Common myeloid progenitor, CD34-positive (primary cell): ENCODE data around the gene PEX14.

Experiments used
- CTCF ChIA-PET: fragments of 350-600 bp; sonication (Branson Sonifier 250); formaldehyde crosslinking; loops from one replicate; lab custom pipeline; 2021; ENCODE audit warnings: antibody characterized with exemption; lab: Charles Lee
- POLR2A ChIA-PET: fragments of 350-600 bp; sonication (Branson Sonifier 250); formaldehyde crosslinking; loops from one replicate; lab custom pipeline; 2021; ENCODE audit warnings: antibody characterized with exemption; lab: Charles Lee
- DNase-seq, 3 donors: peaks; one replicate each; pipeline versions ENCODE4 v3.0.0 to v3.0.0-alpha.2; 2013
- H3K27ac ChIP-seq, 2 experiments: 1 replicate in 1 of 2; 2 replicates in 1 of 2; pipeline ENCODE4 v1.7.0; 2013; ENCODE audit warnings: inconsistent platforms in 2 of 2, low read length in 2 of 2, mild to moderate bottlenecking in 2 of 2, low read depth in 1 of 2, moderate library complexity in 1 of 2; ENCODE audit not compliant: severe bottlenecking in 2 of 2, insufficient read depth in 1 of 2, poor library complexity in 1 of 2
- H3K27me3 ChIP-seq, 5 experiments: replicated peaks in 2 of 5; 1 replicate in 3 of 5; 2 replicates in 2 of 5; pipeline versions ENCODE4 v1.6.1 to v1.7.0; 2013; ENCODE audit warnings: low read length in 4 of 5, mild to moderate bottlenecking in 2 of 5, moderate library complexity in 2 of 5, inconsistent platforms in 1 of 5; ENCODE audit not compliant: insufficient read depth in 5 of 5, control insufficient read depth in 4 of 5
- H3K36me3 ChIP-seq, 4 experiments: 1 replicate in 2 of 4; 2 replicates in 2 of 4; pipeline versions ENCODE4 v1.6.1 to v1.7.0; 2013; ENCODE audit warnings: low read length in 3 of 4, control low read depth in 1 of 4, mild to moderate bottlenecking in 1 of 4; ENCODE audit not compliant: control insufficient read depth in 4 of 4, insufficient read depth in 4 of 4
- H3K4me1 ChIP-seq, 4 experiments: 1 replicate in 3 of 4; 2 replicates in 1 of 4; pipeline versions ENCODE4 v1.6.1 to v1.7.1; 2013; ENCODE audit warnings: low read length in 3 of 4, mild to moderate bottlenecking in 3 of 4, control low read depth in 1 of 4, inconsistent platforms in 1 of 4, moderate library complexity in 1 of 4; ENCODE audit not compliant: control insufficient read depth in 4 of 4, insufficient read depth in 4 of 4; ENCODE audit errors: control extremely low read depth in 1 of 4
- H3K4me3 ChIP-seq, 7 experiments: 1 replicate in 4 of 7; 2 replicates in 3 of 7; pipeline versions ENCODE4 v1.5.1 to v1.7.0; 2013; ENCODE audit warnings: mild to moderate bottlenecking in 7 of 7, low read length in 6 of 7, moderate library complexity in 6 of 7, inconsistent platforms in 2 of 7, low read depth in 2 of 7, control low read depth in 1 of 7; ENCODE audit not compliant: insufficient read depth in 4 of 7, control insufficient read depth in 1 of 7; ENCODE audit errors: extremely low read depth in 1 of 7
- H3K9me3 ChIP-seq, 5 experiments: 1 replicate in 4 of 5; 2 replicates in 1 of 5; pipeline versions ENCODE4 v1.6.1 to v1.7.1; 2013; ENCODE audit warnings: low read length in 4 of 5, mild to moderate bottlenecking in 2 of 5, inconsistent platforms in 1 of 5, low read depth in 1 of 5, moderate library complexity in 1 of 5; ENCODE audit not compliant: control insufficient read depth in 4 of 5, insufficient read depth in 2 of 5; ENCODE audit errors: control extremely low read depth in 1 of 5
- WGBS: methylation state at CpG from one replicate; pipeline ENCODE4 v1.1.5; 2013; ENCODE audit not compliant: insufficient coverage; 5-methylcytosine and 5-hydroxymethylcytosine counted together

Gene PEX14

DNA sequence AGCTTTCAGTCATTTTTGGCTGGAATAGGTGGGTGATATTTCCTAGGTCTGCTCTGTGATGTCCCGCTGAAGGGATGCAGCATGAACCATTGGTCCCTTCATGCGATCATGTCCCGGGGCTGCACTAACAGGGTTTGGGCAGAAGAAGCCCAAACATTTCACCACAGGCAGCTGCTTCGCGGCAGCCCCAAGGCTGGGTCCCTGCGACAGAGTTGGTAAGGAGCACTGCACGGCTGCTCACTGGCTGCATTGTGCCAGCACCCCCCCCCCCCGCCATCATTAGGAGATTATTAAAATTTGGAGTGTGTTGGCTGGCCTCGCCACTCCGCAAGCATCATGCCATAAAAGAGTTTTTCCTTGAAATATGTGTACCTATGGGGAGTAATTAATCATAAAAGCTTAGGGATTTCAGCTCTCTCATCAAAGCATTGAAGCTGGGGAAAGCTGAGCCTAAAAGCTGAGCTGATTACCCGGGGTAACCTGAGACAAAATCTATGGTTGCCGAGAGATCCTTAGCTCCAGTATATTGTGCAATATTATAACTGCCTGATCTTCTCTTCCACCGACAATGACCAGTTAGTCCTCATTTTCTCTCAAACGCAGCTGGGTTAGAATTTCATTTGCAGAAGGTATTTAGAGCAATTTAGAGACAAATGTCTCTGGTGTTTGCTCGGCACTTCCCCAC is 62.5 kb downstream of the PEX14 start:
- Histone ChIP-seq H3K4me1 (no peaks in the 10 kb centered on the region), H3K27me3 (no peaks in the 10 kb centered on the region), H3K27ac (no peak overlapping the region), H3K36me3 (peaks cover 2 to 34% (median 18%) of the 10 kb centered on the region in 4 experiments), H3K4me3 (no peak overlapping the region), H3K9me3 (no peaks in the 10 kb centered on the region)
- CTCF ChIA-PET = interaction anchor here (0.7 to 1.5 kb wide), 2 partner anchors 14 to 149 kb away, joined by 3 to 6 read pairs; no protein-coding TSS in a partner anchor
- POLR2A ChIA-PET = no interaction called here
- WGBS = 98% methylated on average over 8 of the region's 15 CpGs
- no peak for DNase-seq

DNA sequence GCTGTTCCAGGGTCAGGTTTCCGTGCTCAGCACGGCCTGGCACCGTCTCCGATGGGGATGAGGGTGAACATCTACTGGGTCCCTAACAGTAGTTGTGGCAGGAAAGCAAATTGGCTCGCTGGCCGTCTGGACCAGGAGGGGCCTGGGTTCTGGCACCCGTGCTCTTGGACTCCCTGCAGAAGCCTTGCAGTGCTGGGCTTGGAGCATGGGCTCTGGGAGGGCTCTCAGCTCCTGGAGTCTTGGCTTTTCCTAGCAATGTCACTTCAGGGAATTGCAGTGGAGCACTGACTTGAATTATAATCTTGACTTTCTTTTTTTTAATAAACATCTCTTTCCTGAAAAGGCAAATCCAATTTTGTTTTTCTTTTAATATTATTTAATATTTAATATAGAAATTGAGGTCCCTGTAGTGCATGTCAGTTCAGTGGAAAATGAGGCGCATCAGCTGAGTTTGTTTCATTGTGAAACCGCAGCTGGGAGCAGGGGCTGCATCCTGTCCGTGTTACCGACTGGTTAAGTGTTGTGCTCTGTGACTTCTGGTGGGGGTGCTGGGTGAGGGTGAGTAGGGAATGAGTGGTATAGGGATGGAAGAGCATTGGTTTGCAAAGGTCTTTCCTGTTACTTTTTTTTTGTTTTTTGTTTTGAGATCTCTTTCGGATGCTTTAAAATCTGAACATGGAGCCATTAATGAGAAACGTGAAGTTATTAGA is 64.1 kb downstream of the PEX14 start:
- H3K27ac ChIP-seq = no peak overlapping the region
- no peak overlapping the region for H3K4me3 ChIP-seq
- POLR2A ChIA-PET = no interaction called here
- H3K27me3 ChIP-seq = no peaks in the 10 kb centered on the region
- CTCF ChIA-PET = interaction anchor here (1.4 kb wide), 1 partner anchor 11 kb away, joined by 3 read pairs; no protein-coding TSS in a partner anchor
- no peaks in the 10 kb centered on the region for H3K4me1 ChIP-seq
- no peak for DNase-seq
- H3K9me3 ChIP-seq = no peaks in the 10 kb centered on the region
- WGBS = 98% methylated on average over 4 of the region's 13 CpGs
- H3K36me3 ChIP-seq = peaks cover 2 to 35% (median 20%) of the 10 kb centered on the region in 4 experiments

DNA sequence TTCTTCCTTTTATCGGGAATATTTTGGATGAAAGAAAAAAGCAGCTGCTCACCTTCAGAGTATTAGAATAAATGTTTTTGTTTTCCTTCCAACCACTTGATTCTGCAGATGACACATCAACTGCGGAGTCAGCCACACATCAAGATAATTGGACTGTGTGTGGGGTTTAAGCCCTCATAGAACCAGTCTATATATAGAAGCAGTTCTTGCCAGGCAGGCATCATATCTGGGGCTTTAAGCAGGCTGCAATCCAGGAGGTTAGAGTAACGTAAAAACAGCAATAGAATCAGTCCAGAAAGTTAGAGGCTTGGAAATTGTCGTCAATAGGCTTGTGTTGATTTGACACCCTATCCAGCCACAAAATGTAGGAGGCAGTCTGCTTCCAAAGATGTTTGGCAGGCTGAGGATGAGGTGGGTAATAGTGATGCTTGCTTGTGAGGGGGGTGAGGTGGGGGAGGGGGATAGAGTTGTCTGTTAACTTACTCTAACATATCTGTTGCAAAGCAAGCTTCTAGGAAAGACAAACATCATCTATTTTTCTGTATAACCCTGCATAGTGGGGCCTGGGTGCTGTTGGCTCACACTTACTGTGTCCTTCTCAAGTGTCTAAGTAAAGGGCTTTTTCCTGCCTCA is 64.8 kb downstream of the PEX14 start:
- Histone ChIP-seq H3K27me3 (no peaks in the 10 kb centered on the region), H3K9me3 (no peaks in the 10 kb centered on the region), H3K36me3 (peaks cover 2 to 35% (median 20%) of the 10 kb centered on the region in 4 experiments), H3K4me1 (no peaks in the 10 kb centered on the region), H3K27ac (no peak overlapping the region), H3K4me3 (no peak overlapping the region)
- CTCF ChIA-PET = interaction anchor here (1.4 kb wide), 1 partner anchor 10 kb away, joined by 3 read pairs; no protein-coding TSS in a partner anchor
- POLR2A ChIA-PET = no interaction called here
- no peak for DNase-seq
- 100% methylated on average over 3 of the region's 4 CpGs for WGBS

DNA sequence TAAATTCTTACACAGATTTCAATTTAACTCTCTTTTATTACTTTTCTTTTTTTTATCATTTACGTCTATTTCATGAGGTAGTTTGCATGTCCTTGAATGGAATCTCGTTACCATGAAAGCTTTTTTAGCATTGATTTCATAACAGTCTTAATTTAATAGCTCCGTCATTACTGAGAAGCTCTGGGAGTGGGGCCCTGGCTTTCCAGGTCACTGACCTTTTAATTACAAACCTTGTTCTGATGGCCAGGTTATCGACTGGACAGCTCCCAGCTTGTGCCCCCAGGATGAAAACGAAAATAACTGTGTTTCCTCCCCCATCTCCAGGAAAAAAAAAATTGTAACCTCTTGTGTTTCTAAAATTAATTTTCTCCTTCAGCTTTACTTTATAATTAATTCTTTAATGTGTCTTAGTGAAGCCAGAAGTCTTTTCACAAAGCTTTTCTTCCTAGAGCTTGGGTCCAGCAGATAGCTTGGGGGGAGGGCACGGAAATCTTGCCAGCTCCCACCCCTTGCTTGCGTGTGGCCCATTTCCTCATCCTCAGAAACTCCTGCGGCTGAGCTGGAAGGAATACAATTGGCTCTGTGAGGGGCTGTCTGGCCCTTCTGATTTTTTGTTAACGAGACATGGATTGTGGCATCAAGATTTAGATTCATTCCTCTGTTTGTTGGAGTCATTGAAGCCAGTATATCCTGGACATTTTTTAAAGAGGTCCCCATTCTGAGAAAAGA is 65.7 kb downstream of the PEX14 start:
- Histone ChIP-seq H3K27ac (no peak overlapping the region), H3K4me3 (no peak overlapping the region), H3K27me3 (no peaks in the 10 kb centered on the region), H3K36me3 (peaks cover 2 to 35% (median 20%) of the 10 kb centered on the region in 4 experiments), H3K9me3 (no peaks in the 10 kb centered on the region), H3K4me1 (no peaks in the 10 kb centered on the region)
- no peak for DNase-seq
- ChIA-PET CTCF (no interaction called here), POLR2A (no interaction called here)
- 99% methylated on average over 8 of the region's 9 CpGs for WGBS

DNA sequence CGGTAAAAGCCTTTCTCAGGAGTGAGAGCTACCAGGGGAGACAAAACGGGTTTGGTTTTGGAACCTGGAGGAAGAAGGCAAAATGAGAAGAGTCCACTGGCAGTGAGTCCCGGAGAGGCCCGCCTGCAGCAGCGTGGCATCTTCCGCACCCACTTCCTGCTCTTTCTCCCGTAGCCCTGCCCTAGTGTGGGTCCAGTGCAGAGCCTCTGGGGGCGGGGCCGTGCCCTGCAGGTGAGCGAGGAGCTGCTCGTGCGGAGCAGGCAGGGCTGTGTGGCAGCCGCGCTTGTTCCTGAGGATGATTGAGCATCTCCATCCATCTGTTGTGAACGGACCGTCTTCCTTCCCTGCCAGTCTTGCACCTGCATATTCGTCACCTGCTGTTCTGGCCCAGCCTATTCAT is 66.5 kb downstream of the PEX14 start:
- POLR2A ChIA-PET = no interaction called here
- 93% methylated on average over 16 of the region's 17 CpGs for WGBS
- DNase-seq = no peak
- Histone ChIP-seq H3K27ac (no peak overlapping the region), H3K4me3 (no peak overlapping the region), H3K9me3 (no peaks in the 10 kb centered on the region), H3K36me3 (peaks cover 2 to 32% (median 17%) of the 10 kb centered on the region in 4 experiments), H3K27me3 (no peaks in the 10 kb centered on the region), H3K4me1 (no peaks in the 10 kb centered on the region)
- CTCF ChIA-PET = no interaction called here

DNA sequence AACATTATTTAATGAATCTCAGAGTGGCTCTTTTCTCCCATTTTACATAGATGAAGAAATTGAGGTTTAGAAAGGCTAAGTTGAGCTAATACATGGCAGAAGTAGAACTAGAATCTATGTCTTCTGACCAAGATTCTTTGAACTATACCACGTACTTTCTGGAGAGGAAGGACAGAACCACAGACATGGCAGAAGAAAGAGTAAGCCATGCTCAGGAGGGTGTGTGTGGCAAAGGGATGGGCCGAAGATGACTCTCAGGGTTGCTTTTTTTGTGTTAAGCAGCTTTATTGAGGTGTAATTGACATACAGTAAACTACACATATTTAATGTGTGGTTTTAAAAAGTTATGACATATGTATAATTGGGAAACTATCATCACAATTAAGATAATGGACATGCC is 69.5 kb downstream of the PEX14 start:
- Histone ChIP-seq H3K27me3 (no peaks in the 10 kb centered on the region), H3K9me3 (no peaks in the 10 kb centered on the region), H3K4me1 (no peaks in the 10 kb centered on the region), H3K36me3 (peaks cover 0 to 18% (median 15%) of the 10 kb centered on the region in 4 experiments), H3K27ac (no peak overlapping the region), H3K4me3 (no peak overlapping the region)
- CTCF ChIA-PET = no interaction called here
- POLR2A ChIA-PET = no interaction called here
- no peak for DNase-seq
- WGBS = no CpG with 5 or more reads among the region's 2 CpGs
